HepG2 (cell line): ENCODE measurements around the gene POLE. TPM values are rescaled to one million over a fixed set of nuclear protein-coding genes. Genes with fewer than 3 reads are reported as not detected.

Source experiments
- ATAC-seq: fragments of 200-7000 bp; cut with Tn5 transposase; 3 replicates; pipeline ENCODE4 v1.9.1; 2020; ENCODE audit warnings: mild to moderate bottlenecking, moderate library complexity
- BruUV-seq: library from RNA; stranded (reverse); fragments of 400-500 nt; replicated peaks from 2 replicates; lab custom pipeline; 2021; lab: Mats Ljungman, UMichigan
- CTCF ChIA-PET: fragments of 300-600 bp; formaldehyde crosslinking; extraction: SDS; loops from one replicate; lab custom pipeline; 2021; ENCODE audit warnings: low total read pairs, inconsistent platforms, low intra/inter-chr PET ratio; lab: Yijun Ruan, JAX
- POLR2A ChIA-PET: fragments of 350-600 bp; sonication (Branson Sonifier 250); formaldehyde crosslinking; loops from one replicate; lab custom pipeline; 2020; ENCODE audit warnings: antibody characterized with exemption, inconsistent platforms; lab: Yijun Ruan, JAX
- DNase-seq: peaks from one replicate; pipeline ENCODE4 v3.0.0-alpha.2; 2015; ENCODE audit warnings: low spot score
- FAIRE-seq: peaks from 3 replicates; lab custom pipeline; 2011; peaks lifted over from hg19 to GRCh38; lab: Jason Lieb, UNC
- H2AFZ ChIP-seq: one replicate; pipeline ENCODE4 v1.6.1; 2011; ENCODE audit warnings: low read length, inconsistent platforms
- H3K27ac ChIP-seq: fragments of 300-600 bp; 3 replicates; pipeline ENCODE4 v1.8.0; 2011; ENCODE audit warnings: mixed run types, mild to moderate bottlenecking, mixed read lengths, low read length, inconsistent platforms; ENCODE audit not compliant: insufficient read depth; ENCODE audit errors: extremely low read length
- H3K27me3 ChIP-seq, 2 experiments: fragments of 200-600 bp in 1 of 2; 2 replicates in 1 of 2; 3 replicates in 1 of 2; pipeline versions ENCODE4 v1.6.0 to v1.8.0; 2011; ENCODE audit warnings: low read length in 2 of 2, mild to moderate bottlenecking in 2 of 2, moderate library complexity in 2 of 2, inconsistent platforms in 1 of 2; ENCODE audit not compliant: insufficient read depth in 2 of 2, control insufficient read depth in 1 of 2
- H3K36me3 ChIP-seq, 2 experiments: fragments of 200-600 bp in 1 of 2; replicated peaks in 1 of 2; 2 replicates in 1 of 2; 3 replicates in 1 of 2; pipeline versions ENCODE4 v1.5.1 to v1.8.0; 2011; ENCODE audit warnings: low read length in 2 of 2, inconsistent platforms in 1 of 2; ENCODE audit not compliant: insufficient read depth in 2 of 2, control insufficient read depth in 1 of 2
- H3K4me1 ChIP-seq: 2 replicates; pipeline ENCODE4 v1.5.1; 2012; ENCODE audit warnings: low read length, inconsistent platforms; ENCODE audit not compliant: insufficient read depth
- H3K4me2 ChIP-seq: 2 replicates; pipeline ENCODE4 v1.6.0; 2011; ENCODE audit warnings: low read depth, low read length, inconsistent platforms
- H3K4me3 ChIP-seq, 3 experiments: fragments of 200-600 bp in 1 of 3; sonication (generic), shearing (Covaris generic) in 1 of 3; replicated peaks in 1 of 3; 2 replicates each; pipeline ENCODE4 v1.5.1; 2011 to 2016; ENCODE audit warnings: low read length in 3 of 3, inconsistent platforms in 2 of 3, low read depth in 2 of 3, mild to moderate bottlenecking in 2 of 3, control low read depth in 1 of 3, mixed read lengths in 1 of 3; ENCODE audit not compliant: insufficient read depth in 1 of 3
- H3K79me2 ChIP-seq: one replicate; pipeline ENCODE4 v1.6.1; 2011; ENCODE audit warnings: low read length, inconsistent platforms; ENCODE audit not compliant: insufficient read depth
- H3K9ac ChIP-seq: 2 replicates; pipeline ENCODE4 v1.6.0; 2011; ENCODE audit warnings: mild to moderate bottlenecking, low read depth, low read length, inconsistent platforms; ENCODE audit not compliant: insufficient read depth
- H3K9me3 ChIP-seq: 2 replicates; pipeline ENCODE4 v1.5.1; 2012; ENCODE audit warnings: mild to moderate bottlenecking, low read length
- H4K20me1 ChIP-seq: 2 replicates; pipeline ENCODE4 v1.6.0; 2011; ENCODE audit warnings: inconsistent platforms, mild to moderate bottlenecking, low read length, moderate library complexity; ENCODE audit not compliant: insufficient read depth
- CEBPB ChIP-seq: IDR thresholded peaks from 2 replicates; pipeline ENCODE4 v1.6.1; 2011; ENCODE audit warnings: low read depth, low read length, improper control_type of control experiment, borderline replicate concordance
- STAT6 ChIP-seq: sonication (generic); formaldehyde crosslinking; IDR thresholded peaks from 2 replicates; pipeline ENCODE4 v1.4.0; 2020; ENCODE audit warnings: missing genetic modification reagents, mild to moderate bottlenecking, borderline replicate concordance
- ZBTB37 ChIP-seq: sonication (generic); formaldehyde crosslinking; IDR thresholded peaks from 2 replicates; pipeline ENCODE4 v1.4.0; 2020; ENCODE audit warnings: mild to moderate bottlenecking, missing genetic modification reagents
- ZNF318 ChIP-seq: sonication (generic); formaldehyde crosslinking; IDR thresholded peaks from 2 replicates; pipeline ENCODE4 v1.4.0; 2020; ENCODE audit warnings: mild to moderate bottlenecking, missing genetic modification reagents
- ZNF510 ChIP-seq: sonication (generic); formaldehyde crosslinking; IDR thresholded peaks from 2 replicates; pipeline ENCODE4 v1.4.0; 2020; ENCODE audit warnings: low read depth, mild to moderate bottlenecking, missing genetic modification reagents
- WGBS: methylation state at CpG from one replicate; pipeline ENCODE4 v1.1.6; 2017; ENCODE audit warnings: low lambda C conversion rate; 5-methylcytosine and 5-hydroxymethylcytosine counted together
- in situ Hi-C: cut with HindIII; loops from 2 replicates; pipeline ENCODE4 v1.10.0; 2017; ENCODE audit warnings: low pct_unique_long_range_greater_than_20kb; ENCODE audit not compliant: extremely low pct_ligation_motif_present
- intact Hi-C: fragments of 100-400 bp; cut with micrococcal nuclease; formaldehyde crosslinking; loops from one replicate; pipeline ENCODE4 v1.10.0; 2022; ENCODE audit not compliant: unreplicated experiment
- polyA plus RNA-seq, 8 experiments: library from polyadenylated mRNA; depleted of rRNA in 3 of 8; stranded (reverse) in 7 of 8; unstranded in 1 of 8; fragments of >200 nt; fragmentation: Illumina TruSeq in 4 of 8; extraction: Trizol in 4 of 8; gene quantifications; 2 replicates each; pipeline versions ENCODE4 v1.2.1 to v1.2.3, GENCODE V29; 2011 to 2016; ENCODE audit warnings: low read depth in 4 of 8, missing spikeins in 1 of 8, mixed read lengths in 1 of 8; ENCODE audit not compliant: insufficient read depth in 1 of 8
- total RNA-seq, 5 experiments: library from RNA; depleted of rRNA; stranded (reverse); fragments of >200 nt; fragmentation: Illumina TruSeq; extraction: Trizol; gene quantifications; 2 replicates each; pipeline ENCODE4 v1.2.3, GENCODE V29; 2016; ENCODE audit warnings: low read depth in 1 of 5
- TF ChIP-seq, protein P1 (sequence below): sonication (generic); formaldehyde crosslinking; conservative IDR thresholded peaks from 2 replicates; pipeline ENCODE4 v1.8.0; 2022; ENCODE audit warnings: mild to moderate bottlenecking, moderate library complexity, missing genetic modification reagents

POLE gene
- total and polyA plus RNA-seq, 2 of the 13 experiments (the other 11 are each of a cell fraction or from before 2014, with no cell fraction given) = 25.3 to 52.2 TPM

- TF ChIP-seq STAT6 = no peak
- TF ChIP-seq, all 625 proteins: peak for 0
Observed at GRCh38 chr12:132700212-132700822, 13.2 kb upstream of the POLE start (continued).

GRCh38 chr12:132698341-132698740, 11.2 kb upstream of the POLE start:
- in situ Hi-C loops = no loop called here
- intact Hi-C loops = no loop called here
- 98% methylated on average over 5 of the region's 5 CpGs for whole genome bisulfite sequencing
- Histone ChIP-seq H3K27ac (no peak overlapping the region), H3K4me1 (peaks cover 12% of the 10 kb centered on the region; the same call in 1 of the 2 replicates), H3K27me3 (no peaks in the 10 kb centered on the region), H3K79me2 (no peaks in the 10 kb centered on the region), H3K9me3 (no peaks in the 10 kb centered on the region), H3K36me3 (peaks cover 14 to 32% of the 10 kb centered on the region in 2 experiments; a peak in 4 of 5 replicates), H4K20me1 (no peaks in the 10 kb centered on the region), H2AFZ (no peak overlapping the region), H3K4me2 (no peak overlapping the region), H3K9ac (no peak overlapping the region), H3K4me3 (no peak overlapping the region)
- BruUV-seq = no TSS peak
- no peak for ATAC-seq
- ChIA-PET POLR2A (no interaction called here), CTCF (no interaction called here)
- FAIRE-seq = no peak
- DNase-seq = no peak
- TF ChIP-seq, protein P1, sequence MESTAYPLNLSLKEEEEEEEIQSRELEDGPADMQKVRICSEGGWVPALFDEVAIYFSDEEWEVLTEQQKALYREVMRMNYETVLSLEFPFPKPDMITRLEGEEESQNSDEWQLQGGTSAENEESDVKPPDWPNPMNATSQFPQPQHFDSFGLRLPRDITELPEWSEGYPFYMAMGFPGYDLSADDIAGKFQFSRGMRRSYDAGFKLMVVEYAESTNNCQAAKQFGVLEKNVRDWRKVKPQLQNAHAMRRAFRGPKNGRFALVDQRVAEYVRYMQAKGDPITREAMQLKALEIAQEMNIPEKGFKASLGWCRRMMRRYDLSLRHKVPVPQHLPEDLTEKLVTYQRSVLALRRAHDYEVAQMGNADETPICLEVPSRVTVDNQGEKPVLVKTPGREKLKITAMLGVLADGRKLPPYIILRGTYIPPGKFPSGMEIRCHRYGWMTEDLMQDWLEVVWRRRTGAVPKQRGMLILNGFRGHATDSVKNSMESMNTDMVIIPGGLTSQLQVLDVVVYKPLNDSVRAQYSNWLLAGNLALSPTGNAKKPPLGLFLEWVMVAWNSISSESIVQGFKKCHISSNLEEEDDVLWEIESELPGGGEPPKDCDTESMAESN (CRISPR knock-in tag) = no peak
- TF ChIP-seq CEBPB (0 out of 2 replicates have a peak, but pooled peaks have one; percentile 10), ZBTB37 (CRISPR knock-in tag) (no peak), ZNF510 (CRISPR knock-in tag) (no peak), ZNF318 (CRISPR knock-in tag) (no peak)
